Measurements from ENCODE around the gene LRP1-AS. TPM values are rescaled to one million over a fixed set of nuclear protein-coding genes. Genes with fewer than 3 reads are reported as not detected.

LRP1-AS gene
- total RNA-seq, 1 donor: not detected

- DNase-seq (ENCODE audit: low read depth): no peak
- no peak for TF ChIP-seq CTCF (IDR thresholded peaks at IDR 0.05; ENCODE audit: insufficient read depth, low read length)
- H3K4me3 ChIP-seq (ENCODE audit: low read depth, low read length): no peak overlapping the region
These were observed 17.0 kb upstream of the LRP1-AS start for GRCh38 chr12:57164454-57164853.

GRCh38 chr12:57162553-57163125, 15.2 kb upstream of the LRP1-AS start:
- no peak for DNase-seq (ENCODE audit: low read depth)
- no peak overlapping the region for H3K4me3 ChIP-seq (ENCODE audit: low read depth, low read length)
- TF ChIP-seq CTCF (IDR thresholded peaks at IDR 0.05; ENCODE audit: insufficient read depth, low read length): no peak

GRCh38 chr12:57161491-57161890, 14.1 kb upstream of the LRP1-AS start:
- no peak for DNase-seq (ENCODE audit: low read depth)
- no peak for TF ChIP-seq CTCF (IDR thresholded peaks at IDR 0.05; ENCODE audit: insufficient read depth, low read length)
- H3K4me3 ChIP-seq (ENCODE audit: low read depth, low read length): no peak overlapping the region

GRCh38 chr12:57160741-57161140, 13.3 kb upstream of the LRP1-AS start:
- H3K4me3 ChIP-seq (ENCODE audit: low read depth, low read length): no peak overlapping the region
- no peak for TF ChIP-seq CTCF (IDR thresholded peaks at IDR 0.05; ENCODE audit: insufficient read depth, low read length)
- DNase-seq (ENCODE audit: low read depth): no peak

- no peak for TF ChIP-seq CTCF (IDR thresholded peaks at IDR 0.05; ENCODE audit: insufficient read depth, low read length)
- DNase-seq (ENCODE audit: low read depth): no peak
These were observed 12.6 kb upstream of the LRP1-AS start for GRCh38 chr12:57160040-57160439.

GRCh38 chr12:57159311-57159710, 11.9 kb upstream of the LRP1-AS start:
- no peak overlapping the region for H3K4me3 ChIP-seq (ENCODE audit: low read depth, low read length)
- DNase-seq (ENCODE audit: low read depth): no peak
- TF ChIP-seq CTCF (IDR thresholded peaks at IDR 0.05; ENCODE audit: insufficient read depth, low read length): no peak

More at GRCh38 chr12:57160040-57160439, 12.6 kb upstream of the LRP1-AS start:
- no peak overlapping the region for H3K4me3 ChIP-seq (ENCODE audit: low read depth, low read length)

- no peak overlapping the region for H3K4me3 ChIP-seq (ENCODE audit: low read depth, low read length)
- no peak for TF ChIP-seq CTCF (IDR thresholded peaks at IDR 0.05; ENCODE audit: insufficient read depth, low read length)
- DNase-seq (ENCODE audit: low read depth): peak; percentile 27
These were observed 11.2 kb upstream of the LRP1-AS start for GRCh38 chr12:57158665-57159064.

Measured in fibroblast of the aortic adventitia (primary cell).